HepG2 (cell line): ENCODE results near the gene ITPR1. TPM values are rescaled to one million over a fixed set of nuclear protein-coding genes. Genes with fewer than 3 reads are reported as not detected.

Experiments used
- ATAC-seq: fragments of 200-7000 bp; cut with Tn5 transposase; 3 replicates; pipeline ENCODE4 v1.9.1; 2020; ENCODE audit warnings: mild to moderate bottlenecking, moderate library complexity
- BruUV-seq: library from RNA; stranded (reverse); fragments of 400-500 nt; replicated peaks from 2 replicates; lab custom pipeline; 2021; lab: Mats Ljungman, UMichigan
- CTCF ChIA-PET: fragments of 300-600 bp; formaldehyde crosslinking; extraction: SDS; loops from one replicate; lab custom pipeline; 2021; ENCODE audit warnings: low total read pairs, inconsistent platforms, low intra/inter-chr PET ratio; lab: Yijun Ruan, JAX
- POLR2A ChIA-PET: fragments of 350-600 bp; sonication (Branson Sonifier 250); formaldehyde crosslinking; loops from one replicate; lab custom pipeline; 2020; ENCODE audit warnings: antibody characterized with exemption, inconsistent platforms; lab: Yijun Ruan, JAX
- DNase-seq: peaks from one replicate; pipeline ENCODE4 v3.0.0-alpha.2; 2015; ENCODE audit warnings: low spot score
- FAIRE-seq: peaks from 3 replicates; lab custom pipeline; 2011; peaks lifted over from hg19 to GRCh38; lab: Jason Lieb, UNC
- H2AFZ ChIP-seq: one replicate; pipeline ENCODE4 v1.6.1; 2011; ENCODE audit warnings: low read length, inconsistent platforms
- H3K27ac ChIP-seq: fragments of 300-600 bp; 3 replicates; pipeline ENCODE4 v1.8.0; 2011; ENCODE audit warnings: mixed run types, mild to moderate bottlenecking, mixed read lengths, low read length, inconsistent platforms; ENCODE audit not compliant: insufficient read depth; ENCODE audit errors: extremely low read length
- H3K27me3 ChIP-seq, 2 experiments: fragments of 200-600 bp in 1 of 2; 2 replicates in 1 of 2; 3 replicates in 1 of 2; pipeline versions ENCODE4 v1.6.0 to v1.8.0; 2011; ENCODE audit warnings: low read length in 2 of 2, mild to moderate bottlenecking in 2 of 2, moderate library complexity in 2 of 2, inconsistent platforms in 1 of 2; ENCODE audit not compliant: insufficient read depth in 2 of 2, control insufficient read depth in 1 of 2
- H3K36me3 ChIP-seq, 2 experiments: fragments of 200-600 bp in 1 of 2; replicated peaks in 1 of 2; 2 replicates in 1 of 2; 3 replicates in 1 of 2; pipeline versions ENCODE4 v1.5.1 to v1.8.0; 2011; ENCODE audit warnings: low read length in 2 of 2, inconsistent platforms in 1 of 2; ENCODE audit not compliant: insufficient read depth in 2 of 2, control insufficient read depth in 1 of 2
- H3K4me1 ChIP-seq: 2 replicates; pipeline ENCODE4 v1.5.1; 2012; ENCODE audit warnings: low read length, inconsistent platforms; ENCODE audit not compliant: insufficient read depth
- H3K4me2 ChIP-seq: 2 replicates; pipeline ENCODE4 v1.6.0; 2011; ENCODE audit warnings: low read depth, low read length, inconsistent platforms
- H3K4me3 ChIP-seq, 3 experiments: fragments of 200-600 bp in 1 of 3; sonication (generic), shearing (Covaris generic) in 1 of 3; replicated peaks in 1 of 3; 2 replicates each; pipeline ENCODE4 v1.5.1; 2011 to 2016; ENCODE audit warnings: low read length in 3 of 3, inconsistent platforms in 2 of 3, low read depth in 2 of 3, mild to moderate bottlenecking in 2 of 3, control low read depth in 1 of 3, mixed read lengths in 1 of 3; ENCODE audit not compliant: insufficient read depth in 1 of 3
- H3K79me2 ChIP-seq: one replicate; pipeline ENCODE4 v1.6.1; 2011; ENCODE audit warnings: low read length, inconsistent platforms; ENCODE audit not compliant: insufficient read depth
- H3K9ac ChIP-seq: 2 replicates; pipeline ENCODE4 v1.6.0; 2011; ENCODE audit warnings: mild to moderate bottlenecking, low read depth, low read length, inconsistent platforms; ENCODE audit not compliant: insufficient read depth
- H3K9me3 ChIP-seq: 2 replicates; pipeline ENCODE4 v1.5.1; 2012; ENCODE audit warnings: mild to moderate bottlenecking, low read length
- H4K20me1 ChIP-seq: 2 replicates; pipeline ENCODE4 v1.6.0; 2011; ENCODE audit warnings: inconsistent platforms, mild to moderate bottlenecking, low read length, moderate library complexity; ENCODE audit not compliant: insufficient read depth
- AFF4 ChIP-seq: sonication (generic); formaldehyde crosslinking; IDR thresholded peaks from 2 replicates; pipeline ENCODE4 v1.4.0; 2020; ENCODE audit warnings: missing genetic modification reagents
- ARHGAP35 ChIP-seq: sonication (generic); formaldehyde crosslinking; IDR thresholded peaks from 2 replicates; pipeline ENCODE4 v1.9.0; 2022; ENCODE audit warnings: mild to moderate bottlenecking, inconsistent platforms, moderate library complexity, missing genetic modification reagents, borderline replicate concordance
- EP300 ChIP-seq, 3 experiments: sonication (generic) in 1 of 3; formaldehyde crosslinking in 1 of 3; IDR thresholded peaks; 2 replicates each; pipeline versions ENCODE4 v1.5.1 to v1.6.1; 2011 to 2020; ENCODE audit warnings: low read depth in 2 of 3, low read length in 2 of 3, borderline replicate concordance in 1 of 3, improper control_type of control experiment in 1 of 3, mild to moderate bottlenecking in 1 of 3, missing genetic modification reagents in 1 of 3, moderate library complexity in 1 of 3
- GATAD2A ChIP-seq: IDR thresholded peaks from 2 replicates; pipeline ENCODE4 v1.6.1; 2016
- NFE2L1 ChIP-seq: sonication (generic); formaldehyde crosslinking; IDR thresholded peaks from 2 replicates; pipeline ENCODE4 v1.4.0; 2020; ENCODE audit warnings: missing genetic modification reagents, mild to moderate bottlenecking, borderline replicate concordance
- TFE3 ChIP-seq: IDR thresholded peaks from 2 replicates; pipeline ENCODE4 v1.6.1; 2016
- XBP1 ChIP-seq: sonication (generic); formaldehyde crosslinking; IDR thresholded peaks from 2 replicates; pipeline ENCODE4 v1.5.0; 2020; ENCODE audit warnings: missing genetic modification reagents
- ZNF121 ChIP-seq: sonication (generic); formaldehyde crosslinking; IDR thresholded peaks from 2 replicates; pipeline ENCODE4 v1.5.0; 2020; ENCODE audit warnings: mild to moderate bottlenecking, missing genetic modification reagents
- ZNF577 ChIP-seq: sonication (generic); formaldehyde crosslinking; IDR thresholded peaks from 2 replicates; pipeline ENCODE4 v1.4.0; 2020; ENCODE audit warnings: mild to moderate bottlenecking, low read depth, missing genetic modification reagents, borderline replicate concordance
- ZNF614 ChIP-seq: IDR thresholded peaks from 2 replicates; pipeline ENCODE4 v1.6.1; 2018; ENCODE audit warnings: missing biosample characterization, missing genetic modification reagents, inconsistent platforms, borderline replicate concordance
- WGBS: methylation state at CpG from one replicate; pipeline ENCODE4 v1.1.6; 2017; ENCODE audit warnings: low lambda C conversion rate; 5-methylcytosine and 5-hydroxymethylcytosine counted together
- in situ Hi-C: cut with HindIII; loops from 2 replicates; pipeline ENCODE4 v1.10.0; 2017; ENCODE audit warnings: low pct_unique_long_range_greater_than_20kb; ENCODE audit not compliant: extremely low pct_ligation_motif_present
- intact Hi-C: fragments of 100-400 bp; cut with micrococcal nuclease; formaldehyde crosslinking; loops from one replicate; pipeline ENCODE4 v1.10.0; 2022; ENCODE audit not compliant: unreplicated experiment
- polyA plus RNA-seq, 8 experiments: library from polyadenylated mRNA; depleted of rRNA in 3 of 8; stranded (reverse) in 7 of 8; unstranded in 1 of 8; fragments of >200 nt; fragmentation: Illumina TruSeq in 4 of 8; extraction: Trizol in 4 of 8; gene quantifications; 2 replicates each; pipeline versions ENCODE4 v1.2.1 to v1.2.3, GENCODE V29; 2011 to 2016; ENCODE audit warnings: low read depth in 4 of 8, missing spikeins in 1 of 8, mixed read lengths in 1 of 8; ENCODE audit not compliant: insufficient read depth in 1 of 8
- total RNA-seq, 5 experiments: library from RNA; depleted of rRNA; stranded (reverse); fragments of >200 nt; fragmentation: Illumina TruSeq; extraction: Trizol; gene quantifications; 2 replicates each; pipeline ENCODE4 v1.2.3, GENCODE V29; 2016; ENCODE audit warnings: low read depth in 1 of 5

Gene ITPR1
- total and polyA plus RNA-seq, 2 of the 13 experiments (the other 11 are each of a cell fraction or from before 2014, with no cell fraction given) = 10.0 to 11.4 TPM

- TF ChIP-seq TFE3 (CRISPR knock-in tag) (no peak), ARHGAP35 (CRISPR knock-in tag) (no peak)
These were observed 396.0 kb downstream of the ITPR1 start (continued) for GRCh38 chr3:4888913-4889846.

- H3K4me3 ChIP-seq = no peak overlapping the region
- no peaks in the 10 kb centered on the region; a peak in 1 of 5 replicates for H3K27me3 ChIP-seq
- H3K36me3 ChIP-seq = no peaks in the 10 kb centered on the region
- no peaks in the 10 kb centered on the region for H3K79me2 ChIP-seq
- no peak overlapping the region for H3K4me2 ChIP-seq
- CTCF ChIA-PET = no interaction called here
- H4K20me1 ChIP-seq = no peaks in the 10 kb centered on the region
- POLR2A ChIA-PET = no interaction called here
- WGBS = 15% methylated on average over 3 of the region's 3 CpGs
- intact Hi-C loops (no loop called here), in situ Hi-C loops (no loop called here)
- H3K9me3 ChIP-seq = no peaks in the 10 kb centered on the region
- peaks cover 11% of the 10 kb centered on the region; the same call in 1 of the 2 replicates for H3K4me1 ChIP-seq
- FAIRE-seq (no peak), ATAC-seq (no peak), DNase-seq (peak; percentile 32)
- no peak overlapping the region for H2AFZ ChIP-seq
- no peak overlapping the region for H3K27ac ChIP-seq
- no peak overlapping the region for H3K9ac ChIP-seq
- BruUV-seq = no TSS peak
- TF ChIP-seq EP300 (IDR thresholded peaks at IDR 0.05; ENCODE audit: low read depth in 2 of 2, low read length in 2 of 2) (no peak), EP300 (CRISPR knock-in tag; IDR thresholded peaks at IDR 0.05; ENCODE audit: borderline replicate concordance) (0 out of 2 replicates have a peak, but pooled peaks have one; percentile 20), GATAD2A (CRISPR knock-in tag) (no peak), ZNF577 (no peak), ZNF614 (CRISPR knock-in tag) (no peak), NFE2L1 (CRISPR knock-in tag) (no peak), ZNF121 (CRISPR knock-in tag) (no peak), XBP1 (CRISPR knock-in tag) (no peak), AFF4 (CRISPR knock-in tag) (no peak)
These were observed 396.7 kb downstream of the ITPR1 start for GRCh38 chr3:4889896-4890295.
